CD14-positive monocyte (primary cell): ENCODE measurements around the gene LNX2. TPM values are rescaled to one million over a fixed set of nuclear protein-coding genes. Genes with fewer than 3 reads are reported as not detected.
A peak's percentile ranks its signal among the peaks of the same experiment; 100 is the strongest.

Experiments used
- DNase-seq, 3 donors: peaks; one replicate each; pipeline ENCODE4 v3.0.0-alpha.2; 2011 to 2022
- H2AFZ ChIP-seq: 2 replicates; pipeline ENCODE4 v1.6.0; 2012; ENCODE audit warnings: mild to moderate bottlenecking, low read depth, low read length, inconsistent platforms; ENCODE audit not compliant: insufficient read depth, poor library complexity, severe bottlenecking
- H3K27ac ChIP-seq, 2 donors: 1 replicate in 1 of 2; 2 replicates in 1 of 2; pipeline ENCODE4 v1.5.1; 2012 to 2013; ENCODE audit warnings: low read length in 2 of 2, control low read depth in 1 of 2, inconsistent platforms in 1 of 2, low read depth in 1 of 2, mild to moderate bottlenecking in 1 of 2
- H3K27me3 ChIP-seq, 2 donors: one replicate each; pipeline versions ENCODE4 v1.6.0 to v1.6.1; 2011 to 2013; ENCODE audit warnings: low read length in 2 of 2; ENCODE audit not compliant: control insufficient read depth in 2 of 2, insufficient read depth in 2 of 2
- H3K36me3 ChIP-seq, 2 donors: replicated peaks in 1 of 2; 1 replicate in 1 of 2; 2 replicates in 1 of 2; pipeline versions ENCODE4 v1.5.1 to v1.6.1; 2012 to 2013; ENCODE audit warnings: low read length in 2 of 2, control low read depth in 1 of 2, inconsistent platforms in 1 of 2, mild to moderate bottlenecking in 1 of 2; ENCODE audit not compliant: insufficient read depth in 2 of 2, control insufficient read depth in 1 of 2
- H3K4me1 ChIP-seq, 2 donors: 1 replicate in 1 of 2; 2 replicates in 1 of 2; pipeline versions ENCODE4 v1.5.1 to v1.6.1; 2012 to 2013; ENCODE audit warnings: low read length in 2 of 2, control low read depth in 1 of 2, inconsistent platforms in 1 of 2, mild to moderate bottlenecking in 1 of 2, moderate library complexity in 1 of 2; ENCODE audit not compliant: insufficient read depth in 2 of 2, control insufficient read depth in 1 of 2
- H3K4me2 ChIP-seq: replicated peaks from 2 replicates; pipeline ENCODE3; 2012; ENCODE audit warnings: low read length, moderate library complexity, mild to moderate bottlenecking; ENCODE audit not compliant: poor library complexity, severe bottlenecking; ENCODE audit errors: extremely low read depth
- H3K4me3 ChIP-seq, 3 experiments: fragments of 200-600 bp in 1 of 3; sonication (generic) in 1 of 3; replicated peaks in 1 of 3; 1 replicate in 2 of 3; 2 replicates in 1 of 3; pipeline ENCODE4 v1.5.1; 2011 to 2013; ENCODE audit warnings: low read length in 3 of 3, mild to moderate bottlenecking in 3 of 3, control low read depth in 2 of 3, low read depth in 2 of 3, inconsistent platforms in 1 of 3, moderate library complexity in 1 of 3
- H3K79me2 ChIP-seq: 2 replicates; pipeline ENCODE4 v1.6.0; 2012; ENCODE audit warnings: mild to moderate bottlenecking, control low read depth, inconsistent platforms, low read length, moderate library complexity; ENCODE audit not compliant: insufficient read depth
- H3K9ac ChIP-seq: 2 replicates; pipeline ENCODE4 v1.6.0; 2017; ENCODE audit warnings: low read length, mild to moderate bottlenecking; ENCODE audit not compliant: insufficient read depth, poor library complexity, severe bottlenecking
- H3K9me3 ChIP-seq, 2 donors: replicated peaks in 1 of 2; 1 replicate in 1 of 2; 2 replicates in 1 of 2; pipeline versions ENCODE4 v1.5.1 to v1.6.1; 2012 to 2013; ENCODE audit warnings: low read length in 2 of 2, control low read depth in 1 of 2; ENCODE audit not compliant: control insufficient read depth in 1 of 2, insufficient read depth in 1 of 2
- H4K20me1 ChIP-seq: 2 replicates; pipeline ENCODE4 v1.6.0; 2012; ENCODE audit warnings: mild to moderate bottlenecking, low read length, control low read depth, moderate library complexity; ENCODE audit not compliant: insufficient read depth
- H3K27ac Mint-ChIP-seq, 7 donors: one replicate each; pipeline ENCODE4 v1.8.0; 2020; ENCODE audit warnings: mild to moderate bottlenecking in 7 of 7, mixed read lengths in 7 of 7, moderate library complexity in 6 of 7, inconsistent platforms in 2 of 7
- H3K27me3 Mint-ChIP-seq, 3 donors: one replicate each; pipeline ENCODE4 v1.8.0; 2021 to 2022; ENCODE audit warnings: low read depth in 3 of 3, mild to moderate bottlenecking in 3 of 3, mixed read lengths in 3 of 3, moderate library complexity in 3 of 3, inconsistent platforms in 1 of 3
- H3K36me3 Mint-ChIP-seq, 2 donors: one replicate each; pipeline ENCODE4 v1.8.0; 2020; ENCODE audit warnings: mixed read lengths in 2 of 2, inconsistent platforms in 1 of 2, mild to moderate bottlenecking in 1 of 2
- H3K4me1 Mint-ChIP-seq: one replicate; pipeline ENCODE4 v1.8.0; 2020; ENCODE audit warnings: mild to moderate bottlenecking, mixed read lengths
- H3K4me3 Mint-ChIP-seq, 2 donors: one replicate each; pipeline ENCODE4 v1.8.0; 2020; ENCODE audit warnings: mild to moderate bottlenecking in 2 of 2, mixed read lengths in 2 of 2, moderate library complexity in 1 of 2
- H3K9me3 Mint-ChIP-seq, 7 donors: one replicate each; pipeline ENCODE4 v1.8.0; 2020 to 2022; ENCODE audit warnings: mixed read lengths in 7 of 7, mild to moderate bottlenecking in 6 of 7, moderate library complexity in 6 of 7, inconsistent platforms in 2 of 7
- WGBS: methylation state at CpG from one replicate; pipeline ENCODE4 v1.1.5; 2013; ENCODE audit warnings: missing lambda C conversion rate; ENCODE audit not compliant: insufficient coverage; 5-methylcytosine and 5-hydroxymethylcytosine counted together
- intact Hi-C, 2 donors: fragments of 100-400 bp; cut with micrococcal nuclease; formaldehyde crosslinking; loops; one replicate each; pipeline versions ENCODE4 v1.15.0 to v1.15.1; 2023
- polyA plus RNA-seq, 3 donors: library from polyadenylated mRNA; depleted of rRNA in 1 of 3; unstranded in 2 of 3; stranded (reverse) in 1 of 3; fragments of 300-500 nt in 2 of 3; fragments of >200 nt in 1 of 3; fragmentation: Illumina TruSeq in 2 of 3; gene quantifications; 1 replicate in 2 of 3; 2 replicates in 1 of 3; pipeline ENCODE4 v1.2.3, GENCODE V29; 2012 to 2021
- TF ChIP-seq, protein P1 (sequence below): fragments of 200-600 bp; IDR thresholded peaks from one replicate; pipeline ENCODE4 v1.8.0; 2022; ENCODE audit warnings: antibody characterized with exemption, mild to moderate bottlenecking

LNX2 gene
- polyA plus RNA-seq, 3 donors: 0.89 to 2.3 (median 1.5) TPM

DNA sequence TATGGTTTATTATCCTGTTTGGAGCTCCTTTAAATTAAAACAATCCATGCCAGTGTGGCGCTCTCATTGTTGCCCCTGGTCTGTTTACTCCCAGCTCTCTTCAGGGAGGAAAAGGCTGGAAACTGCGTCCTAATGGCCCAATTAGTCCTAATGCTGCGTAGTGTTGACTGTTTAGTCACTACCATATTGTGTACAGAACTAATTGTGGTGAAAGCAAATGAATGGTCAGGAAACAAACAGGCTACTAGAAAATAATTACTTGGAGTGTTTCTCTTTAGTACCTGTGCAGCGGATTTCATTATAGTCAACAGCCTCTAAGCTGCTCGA lies 115.5 kb downstream of the LNX2 start:
- no peaks in the 10 kb centered on the region for H3K4me1 Mint-ChIP-seq
- H3K27ac Mint-ChIP-seq: peak overlapping the region in 1 of 7 donors; percentile 60

DNA sequence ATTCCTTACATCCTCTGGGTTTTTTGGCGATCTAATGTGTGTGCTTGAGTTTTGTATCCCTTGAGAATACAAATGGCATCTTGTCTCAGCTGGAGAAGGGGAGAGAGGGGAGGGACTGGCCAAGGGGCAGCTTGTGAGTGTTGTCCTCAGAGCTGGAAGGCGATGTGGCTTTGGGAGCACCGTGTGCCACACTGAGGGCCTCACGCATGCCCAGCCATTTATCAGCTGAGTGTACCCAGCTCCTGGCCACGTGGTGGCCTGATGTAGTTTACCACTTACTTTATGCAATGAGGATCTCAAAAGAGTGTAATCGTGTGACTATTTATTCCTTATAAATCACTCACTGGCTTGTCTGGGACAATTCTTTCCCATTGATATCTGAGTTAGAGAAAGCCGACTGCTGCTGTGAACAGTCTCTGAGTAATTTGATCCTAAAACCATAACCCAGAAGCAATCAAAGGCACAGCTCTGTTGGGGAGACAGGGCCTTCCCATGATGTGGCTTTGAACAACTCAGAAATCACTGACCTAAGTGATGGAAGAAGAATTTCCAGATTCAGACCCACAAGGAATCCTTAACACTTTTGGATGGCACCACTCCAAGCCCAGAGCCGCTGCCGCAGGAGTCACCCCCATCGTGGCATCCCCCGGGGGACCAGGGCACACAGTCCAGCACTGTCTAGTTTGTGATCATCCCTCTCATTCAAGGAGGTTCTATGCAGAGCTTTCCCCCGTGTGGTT lies 116.0 kb downstream of the LNX2 start:
- H3K9me3 ChIP-seq: no peaks in the 10 kb centered on the region
- Mint-ChIP-seq H3K36me3 (no peaks in the 10 kb centered on the region), H3K4me3 (peak overlapping the region in 1 of 2 donors; percentile 43), H3K27me3 (peaks cover 0 to 4% (median 0%) of the 10 kb centered on the region in 3 donors), H3K4me1 (no peaks in the 10 kb centered on the region), H3K9me3 (no peaks in the 10 kb centered on the region), H3K27ac (peak overlapping the region in 1 of 7 donors; percentile 60)
- no peak overlapping the region for H2AFZ ChIP-seq
- H3K36me3 ChIP-seq: no peaks in the 10 kb centered on the region
- no peak overlapping the region for H3K4me3 ChIP-seq
- no peak overlapping the region for H3K4me2 ChIP-seq
- H4K20me1 ChIP-seq: no peaks in the 10 kb centered on the region
- no peak overlapping the region for H3K9ac ChIP-seq
- 96% methylated on average over 4 of the region's 12 CpGs for WGBS
- no peaks in the 10 kb centered on the region for H3K4me1 ChIP-seq
- H3K27ac ChIP-seq: no peak overlapping the region
- intact Hi-C loops: no loop called here
- no peak for DNase-seq
- H3K27me3 ChIP-seq: no peaks in the 10 kb centered on the region
- TF ChIP-seq, protein P1, sequence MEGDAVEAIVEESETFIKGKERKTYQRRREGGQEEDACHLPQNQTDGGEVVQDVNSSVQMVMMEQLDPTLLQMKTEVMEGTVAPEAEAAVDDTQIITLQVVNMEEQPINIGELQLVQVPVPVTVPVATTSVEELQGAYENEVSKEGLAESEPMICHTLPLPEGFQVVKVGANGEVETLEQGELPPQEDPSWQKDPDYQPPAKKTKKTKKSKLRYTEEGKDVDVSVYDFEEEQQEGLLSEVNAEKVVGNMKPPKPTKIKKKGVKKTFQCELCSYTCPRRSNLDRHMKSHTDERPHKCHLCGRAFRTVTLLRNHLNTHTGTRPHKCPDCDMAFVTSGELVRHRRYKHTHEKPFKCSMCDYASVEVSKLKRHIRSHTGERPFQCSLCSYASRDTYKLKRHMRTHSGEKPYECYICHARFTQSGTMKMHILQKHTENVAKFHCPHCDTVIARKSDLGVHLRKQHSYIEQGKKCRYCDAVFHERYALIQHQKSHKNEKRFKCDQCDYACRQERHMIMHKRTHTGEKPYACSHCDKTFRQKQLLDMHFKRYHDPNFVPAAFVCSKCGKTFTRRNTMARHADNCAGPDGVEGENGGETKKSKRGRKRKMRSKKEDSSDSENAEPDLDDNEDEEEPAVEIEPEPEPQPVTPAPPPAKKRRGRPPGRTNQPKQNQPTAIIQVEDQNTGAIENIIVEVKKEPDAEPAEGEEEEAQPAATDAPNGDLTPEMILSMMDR: no peak
- H3K79me2 ChIP-seq: no peaks in the 10 kb centered on the region

More for the DNA sequence above, 115.5 kb downstream of the LNX2 start:
- peaks cover 0 to 5% (median 0%) of the 10 kb centered on the region in 3 donors for H3K27me3 Mint-ChIP-seq
- TF ChIP-seq, protein P1: no peak
- Histone ChIP-seq H3K27me3 (no peaks in the 10 kb centered on the region), H3K4me3 (no peak overlapping the region), H3K9ac (no peak overlapping the region), H2AFZ (no peak overlapping the region), H3K9me3 (no peaks in the 10 kb centered on the region), H3K4me1 (no peaks in the 10 kb centered on the region), H3K36me3 (no peaks in the 10 kb centered on the region), H4K20me1 (no peaks in the 10 kb centered on the region), H3K27ac (no peak overlapping the region), H3K4me2 (no peak overlapping the region), H3K79me2 (no peaks in the 10 kb centered on the region)
- intact Hi-C loops: no loop called here
- no peaks in the 10 kb centered on the region for H3K9me3 Mint-ChIP-seq
- WGBS: no CpG with 5 or more reads among the region's 5 CpGs
- no peaks in the 10 kb centered on the region for H3K36me3 Mint-ChIP-seq
- DNase-seq: no peak
- H3K4me3 Mint-ChIP-seq: peak overlapping the region in 1 of 2 donors; percentile 43
